ENCODE data around the gene ZNF445. TPM values are rescaled to one million over a fixed set of nuclear protein-coding genes. Genes with fewer than 3 reads are reported as not detected.

Gene ZNF445
- total and polyA plus RNA-seq, 10 donors = 1.2 to 29.0 (median 16.9) TPM

GRCh38 chr3:44510000-44510368 is 32.5 kb upstream of the ZNF445 start:
- H3K36me3 ChIP-seq = peaks cover 0 to 26% (median 3%) of the 10 kb centered on the region in 6 donors
- peaks cover 0 to 18% (median 12%) of the 10 kb centered on the region in 8 donors for H3K9me3 ChIP-seq
- TF ChIP-seq, protein P1, sequence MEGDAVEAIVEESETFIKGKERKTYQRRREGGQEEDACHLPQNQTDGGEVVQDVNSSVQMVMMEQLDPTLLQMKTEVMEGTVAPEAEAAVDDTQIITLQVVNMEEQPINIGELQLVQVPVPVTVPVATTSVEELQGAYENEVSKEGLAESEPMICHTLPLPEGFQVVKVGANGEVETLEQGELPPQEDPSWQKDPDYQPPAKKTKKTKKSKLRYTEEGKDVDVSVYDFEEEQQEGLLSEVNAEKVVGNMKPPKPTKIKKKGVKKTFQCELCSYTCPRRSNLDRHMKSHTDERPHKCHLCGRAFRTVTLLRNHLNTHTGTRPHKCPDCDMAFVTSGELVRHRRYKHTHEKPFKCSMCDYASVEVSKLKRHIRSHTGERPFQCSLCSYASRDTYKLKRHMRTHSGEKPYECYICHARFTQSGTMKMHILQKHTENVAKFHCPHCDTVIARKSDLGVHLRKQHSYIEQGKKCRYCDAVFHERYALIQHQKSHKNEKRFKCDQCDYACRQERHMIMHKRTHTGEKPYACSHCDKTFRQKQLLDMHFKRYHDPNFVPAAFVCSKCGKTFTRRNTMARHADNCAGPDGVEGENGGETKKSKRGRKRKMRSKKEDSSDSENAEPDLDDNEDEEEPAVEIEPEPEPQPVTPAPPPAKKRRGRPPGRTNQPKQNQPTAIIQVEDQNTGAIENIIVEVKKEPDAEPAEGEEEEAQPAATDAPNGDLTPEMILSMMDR (IDR thresholded peaks at IDR 0.05 in 8 of 11, conservative IDR thresholded peaks at IDR 0.05 in 3 of 11) = no peak
- no peak for TF ChIP-seq POLR2A (IDR thresholded peaks at IDR 0.05)
- peaks cover 12 to 46% (median 28%) of the 10 kb centered on the region in 6 donors for H3K4me1 ChIP-seq
- H3K27me3 ChIP-seq (replicated peaks in 1 of 7) = no peaks in the 10 kb centered on the region
- no peak for DNase-seq
- intact Hi-C loops (cut with DNase I; ENCODE audit: low total_unique reads) = loop anchor here (10.0 kb wide), 1 partner anchor 185 kb away; no protein-coding TSS in a partner anchor
- H3K4me3 ChIP-seq = peak overlapping the region; percentile 71 to 98 (median 86)
- WGBS, 5 donors = 1 to 2% (median 1%) methylated on average over 6 of the region's 6 CpGs
- H3K27ac ChIP-seq = peak overlapping the region; percentile 84 to 94 (median 91)

- TF ChIP-seq POLR2AphosphoS5 (IDR thresholded peaks at IDR 0.05) (no peak), POLR2A (IDR thresholded peaks at IDR 0.05) (no peak)
- TF ChIP-seq, protein P1 (IDR thresholded peaks at IDR 0.05 in 8 of 11, conservative IDR thresholded peaks at IDR 0.05 in 3 of 11) = no peak
- peaks cover 0 to 27% (median 3%) of the 10 kb centered on the region in 6 donors for H3K36me3 ChIP-seq
- H3K9me3 ChIP-seq = peaks cover 0 to 23% (median 16%) of the 10 kb centered on the region in 8 donors
- 60 to 65% (median 63%) methylated on average over 2 of the region's 2 CpGs for WGBS, 5 donors
- peak overlapping the region; percentile 71 to 98 (median 86) for H3K4me3 ChIP-seq
- no peaks in the 10 kb centered on the region for H3K27me3 ChIP-seq (replicated peaks in 1 of 7)
- DNase-seq = no peak
- intact Hi-C loops (cut with DNase I; ENCODE audit: low total_unique reads) = loop anchor here (10.0 kb wide), 1 partner anchor 185 kb away; no protein-coding TSS in a partner anchor
- peaks cover 12 to 46% (median 28%) of the 10 kb centered on the region in 6 donors for H3K4me1 ChIP-seq
- H3K27ac ChIP-seq = peak overlapping the region in 7 of 8 donors; percentile 84 to 94 (median 91)
Measured at GRCh38 chr3:44509393-44509921, 32.0 kb upstream of the ZNF445 start.

DNA sequence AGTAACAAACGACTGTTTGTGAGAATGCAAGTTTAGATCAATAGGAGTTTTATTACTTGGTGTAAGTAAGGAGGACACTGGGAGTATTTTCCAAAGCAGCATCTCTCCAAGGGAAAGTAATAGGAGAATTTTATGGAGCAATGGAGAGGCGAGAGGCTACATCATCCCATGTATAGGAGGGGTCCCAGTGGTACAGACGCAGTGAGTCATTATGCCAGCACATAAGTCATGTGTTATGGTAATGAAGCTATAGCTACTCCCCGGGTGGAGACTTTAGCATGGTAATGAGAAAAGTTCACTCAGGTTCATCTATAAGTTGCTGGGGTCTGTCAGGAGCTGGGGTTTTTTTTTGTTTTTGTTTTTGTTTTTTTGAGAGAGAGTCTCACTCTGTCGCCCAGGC is 29.5 kb upstream of the ZNF445 start:
- WGBS, 5 donors = 91 to 95% (median 94%) methylated on average over 5 of the region's 5 CpGs
- H3K27me3 ChIP-seq (replicated peaks in 1 of 7) = no peaks in the 10 kb centered on the region
- intact Hi-C loops (cut with DNase I; ENCODE audit: low total_unique reads) = loop anchor here (10.0 kb wide), 1 partner anchor 182 kb away; no protein-coding TSS in a partner anchor

DNA sequence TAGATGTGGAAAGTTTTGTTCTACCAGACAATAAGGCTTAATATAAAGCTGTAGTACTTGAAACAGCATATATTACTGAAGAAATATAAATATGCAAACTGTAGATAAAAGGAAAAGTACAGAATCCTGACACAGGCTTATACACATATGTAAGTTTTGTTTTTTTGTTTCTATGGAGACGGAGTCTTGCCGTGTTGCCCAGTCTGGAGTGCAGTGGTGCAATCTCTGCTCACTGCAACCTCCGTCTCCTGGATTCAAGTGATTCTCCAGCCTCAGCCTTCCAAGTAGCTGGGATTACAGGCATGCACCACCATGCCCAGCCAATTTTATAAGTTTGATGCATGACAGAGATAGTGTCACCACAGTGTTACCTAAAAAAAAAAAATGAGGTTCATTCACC is 29.1 kb upstream of the ZNF445 start:
- peaks cover 0 to 48% (median 33%) of the 10 kb centered on the region in 8 donors for H3K9me3 ChIP-seq
- WGBS, 5 donors = 91 to 96% (median 95%) methylated on average over 3 of the region's 3 CpGs
- no peak for DNase-seq
- intact Hi-C loops (cut with DNase I; ENCODE audit: low total_unique reads) = loop anchor here (10.0 kb wide), 1 partner anchor 182 kb away; no protein-coding TSS in a partner anchor
- no peak overlapping the region for H3K4me3 ChIP-seq
- H3K4me1 ChIP-seq = peaks cover 10 to 38% (median 28%) of the 10 kb centered on the region in 6 donors
- no peak overlapping the region for H3K27ac ChIP-seq
- TF ChIP-seq POLR2AphosphoS5 (IDR thresholded peaks at IDR 0.05) = no peak
- TF ChIP-seq, protein P1 (IDR thresholded peaks at IDR 0.05 in 8 of 11, conservative IDR thresholded peaks at IDR 0.05 in 3 of 11) = no peak
- TF ChIP-seq POLR2A (IDR thresholded peaks at IDR 0.05) = no peak
- H3K27me3 ChIP-seq (replicated peaks in 1 of 7) = no peaks in the 10 kb centered on the region
- H3K36me3 ChIP-seq = peaks cover 0 to 49% (median 12%) of the 10 kb centered on the region in 6 donors

More for the DNA sequence above, 29.5 kb upstream of the ZNF445 start:
- no peak for DNase-seq
- peaks cover 12 to 42% (median 28%) of the 10 kb centered on the region in 6 donors for H3K4me1 ChIP-seq
- peaks cover 0 to 44% (median 29%) of the 10 kb centered on the region in 8 donors for H3K9me3 ChIP-seq
- H3K4me3 ChIP-seq = no peak overlapping the region
- TF ChIP-seq POLR2A (IDR thresholded peaks at IDR 0.05) = no peak
- TF ChIP-seq, protein P1 (IDR thresholded peaks at IDR 0.05 in 8 of 11, conservative IDR thresholded peaks at IDR 0.05 in 3 of 11) = no peak
- TF ChIP-seq POLR2AphosphoS5 (IDR thresholded peaks at IDR 0.05) = no peak
- H3K27ac ChIP-seq = no peak overlapping the region
- H3K36me3 ChIP-seq = peaks cover 0 to 45% (median 8%) of the 10 kb centered on the region in 6 donors
